ENCODE measurements around the gene SH3D19.

The SH3D19 gene

GRCh38 chr4:151129796-151130195, 195.6 kb downstream of the SH3D19 start:
- Histone ChIP-seq H3K27me3 (ENCODE audit: insufficient read depth, low read length) (no peaks in the 10 kb centered on the region), H3K4me1 (ENCODE audit: control insufficient read depth, insufficient read depth, low read length, unreplicated experiment) (no peaks in the 10 kb centered on the region), H3K79me2 (ENCODE audit: control insufficient read depth, insufficient read depth, low read length, unreplicated experiment) (no peaks in the 10 kb centered on the region), H3K27ac (ENCODE audit: low read depth, low read length) (no peak overlapping the region), H2AFZ (ENCODE audit: low read length, unreplicated experiment) (no peak overlapping the region), H3K36me3 (ENCODE audit: insufficient read depth, low read length) (peaks cover 31% of the 10 kb centered on the region), H3K4me3 (ENCODE audit: low read depth, low read length) (no peak overlapping the region)

GRCh38 chr4:151117371-151117962, 207.9 kb downstream of the SH3D19 start:
- no peak overlapping the region for H3K4me3 ChIP-seq (ENCODE audit: low read depth, low read length)
- H3K27me3 ChIP-seq (ENCODE audit: insufficient read depth, low read length), result no peaks in the 10 kb centered on the region
- H3K79me2 ChIP-seq (ENCODE audit: control insufficient read depth, insufficient read depth, low read length, unreplicated experiment), result no peaks in the 10 kb centered on the region
- no peak overlapping the region for H2AFZ ChIP-seq (ENCODE audit: low read length, unreplicated experiment)
- peaks cover 12% of the 10 kb centered on the region for H3K4me1 ChIP-seq (ENCODE audit: control insufficient read depth, insufficient read depth, low read length, unreplicated experiment)
- H3K27ac ChIP-seq (ENCODE audit: low read depth, low read length), result peak overlapping the region; percentile 23; the same call in 1 of the 2 replicates
- H3K36me3 ChIP-seq (ENCODE audit: insufficient read depth, low read length), result 0 out of 2 replicates have a peak, but pooled peaks cover 7% of the 10 kb centered on the region

- H3K36me3 ChIP-seq (ENCODE audit: insufficient read depth, low read length), result 0 out of 2 replicates have a peak, but pooled peaks cover 4% of the 10 kb centered on the region
- peaks cover 7% of the 10 kb centered on the region for H3K4me1 ChIP-seq (ENCODE audit: control insufficient read depth, insufficient read depth, low read length, unreplicated experiment)
- no peak overlapping the region for H2AFZ ChIP-seq (ENCODE audit: low read length, unreplicated experiment)
- H3K79me2 ChIP-seq (ENCODE audit: control insufficient read depth, insufficient read depth, low read length, unreplicated experiment), result no peaks in the 10 kb centered on the region
- no peaks in the 10 kb centered on the region for H3K27me3 ChIP-seq (ENCODE audit: insufficient read depth, low read length)
- peak overlapping the region; percentile 5; the same call in 1 of the 2 replicates for H3K27ac ChIP-seq (ENCODE audit: low read depth, low read length)
- H3K4me3 ChIP-seq (ENCODE audit: low read depth, low read length), result no peak overlapping the region
These were observed 210.4 kb downstream of the SH3D19 start for GRCh38 chr4:151114986-151115385.

GRCh38 chr4:151114338-151114737, 211.1 kb downstream of the SH3D19 start:
- Histone ChIP-seq H3K27me3 (ENCODE audit: insufficient read depth, low read length) (no peaks in the 10 kb centered on the region), H3K79me2 (ENCODE audit: control insufficient read depth, insufficient read depth, low read length, unreplicated experiment) (no peaks in the 10 kb centered on the region), H3K27ac (ENCODE audit: low read depth, low read length) (0 out of 2 replicates have a peak overlapping the region, but pooled peaks have one; percentile 5), H3K4me1 (ENCODE audit: control insufficient read depth, insufficient read depth, low read length, unreplicated experiment) (peaks cover 7% of the 10 kb centered on the region), H2AFZ (ENCODE audit: low read length, unreplicated experiment) (no peak overlapping the region), H3K36me3 (ENCODE audit: insufficient read depth, low read length) (0 out of 2 replicates have a peak, but pooled peaks cover 4% of the 10 kb centered on the region), H3K4me3 (ENCODE audit: low read depth, low read length) (no peak overlapping the region)

GRCh38 chr4:151110236-151110635, 215.2 kb downstream of the SH3D19 start:
- Histone ChIP-seq H3K27ac (ENCODE audit: low read depth, low read length) (no peak overlapping the region), H3K4me3 (ENCODE audit: low read depth, low read length) (no peak overlapping the region), H2AFZ (ENCODE audit: low read length, unreplicated experiment) (no peak overlapping the region), H3K27me3 (ENCODE audit: insufficient read depth, low read length) (no peaks in the 10 kb centered on the region), H3K4me1 (ENCODE audit: control insufficient read depth, insufficient read depth, low read length, unreplicated experiment) (peaks cover 7% of the 10 kb centered on the region), H3K36me3 (ENCODE audit: insufficient read depth, low read length) (peaks cover 21% of the 10 kb centered on the region; the same call in 1 of the 2 replicates), H3K79me2 (ENCODE audit: control insufficient read depth, insufficient read depth, low read length, unreplicated experiment) (no peaks in the 10 kb centered on the region)

GRCh38 chr4:151107063-151107462, 218.3 kb downstream of the SH3D19 start:
- Histone ChIP-seq H3K27ac (ENCODE audit: low read depth, low read length) (no peak overlapping the region), H3K36me3 (ENCODE audit: insufficient read depth, low read length) (peaks cover 43% of the 10 kb centered on the region), H3K27me3 (ENCODE audit: insufficient read depth, low read length) (no peaks in the 10 kb centered on the region), H2AFZ (ENCODE audit: low read length, unreplicated experiment) (no peak overlapping the region), H3K4me1 (ENCODE audit: control insufficient read depth, insufficient read depth, low read length, unreplicated experiment) (peaks cover 4% of the 10 kb centered on the region), H3K79me2 (ENCODE audit: control insufficient read depth, insufficient read depth, low read length, unreplicated experiment) (peaks cover 9% of the 10 kb centered on the region), H3K4me3 (ENCODE audit: low read depth, low read length) (no peak overlapping the region)

GRCh38 chr4:151105454-151106032, 219.9 kb downstream of the SH3D19 start:
- H3K27me3 ChIP-seq (ENCODE audit: insufficient read depth, low read length), result no peaks in the 10 kb centered on the region
- no peak overlapping the region for H3K27ac ChIP-seq (ENCODE audit: low read depth, low read length)
- no peak overlapping the region for H3K4me3 ChIP-seq (ENCODE audit: low read depth, low read length)
- no peak overlapping the region for H2AFZ ChIP-seq (ENCODE audit: low read length, unreplicated experiment)
- H3K4me1 ChIP-seq (ENCODE audit: control insufficient read depth, insufficient read depth, low read length, unreplicated experiment), result peaks cover 15% of the 10 kb centered on the region
- H3K36me3 ChIP-seq (ENCODE audit: insufficient read depth, low read length), result peaks cover 57% of the 10 kb centered on the region
- peaks cover 25% of the 10 kb centered on the region for H3K79me2 ChIP-seq (ENCODE audit: control insufficient read depth, insufficient read depth, low read length, unreplicated experiment)

GRCh38 chr4:151104621-151105020, 220.8 kb downstream of the SH3D19 start:
- peaks cover 15% of the 10 kb centered on the region for H3K4me1 ChIP-seq (ENCODE audit: control insufficient read depth, insufficient read depth, low read length, unreplicated experiment)
- H3K36me3 ChIP-seq (ENCODE audit: insufficient read depth, low read length), result peaks cover 61% of the 10 kb centered on the region
- H3K4me3 ChIP-seq (ENCODE audit: low read depth, low read length), result no peak overlapping the region
- peaks cover 34% of the 10 kb centered on the region for H3K79me2 ChIP-seq (ENCODE audit: control insufficient read depth, insufficient read depth, low read length, unreplicated experiment)
- no peak overlapping the region for H2AFZ ChIP-seq (ENCODE audit: low read length, unreplicated experiment)
- no peaks in the 10 kb centered on the region for H3K27me3 ChIP-seq (ENCODE audit: insufficient read depth, low read length)
- no peak overlapping the region for H3K27ac ChIP-seq (ENCODE audit: low read depth, low read length)

GRCh38 chr4:151103758-151104157, 221.6 kb downstream of the SH3D19 start:
- Histone ChIP-seq H3K79me2 (ENCODE audit: control insufficient read depth, insufficient read depth, low read length, unreplicated experiment) (peaks cover 36% of the 10 kb centered on the region), H2AFZ (ENCODE audit: low read length, unreplicated experiment) (no peak overlapping the region), H3K27ac (ENCODE audit: low read depth, low read length) (no peak overlapping the region), H3K4me3 (ENCODE audit: low read depth, low read length) (no peak overlapping the region), H3K36me3 (ENCODE audit: insufficient read depth, low read length) (peaks cover 61% of the 10 kb centered on the region), H3K27me3 (ENCODE audit: insufficient read depth, low read length) (no peaks in the 10 kb centered on the region), H3K4me1 (ENCODE audit: control insufficient read depth, insufficient read depth, low read length, unreplicated experiment) (peaks cover 15% of the 10 kb centered on the region)

- H3K27ac ChIP-seq (ENCODE audit: low read depth, low read length), result peak overlapping the region; percentile 75; the same call in 1 of the 2 replicates
- H3K79me2 ChIP-seq (ENCODE audit: control insufficient read depth, insufficient read depth, low read length, unreplicated experiment), result peaks cover 36% of the 10 kb centered on the region
These were observed 224.9 kb downstream of the SH3D19 start for GRCh38 chr4:151100531-151100930.

GRCh38 chr4:151099976-151100417, 225.4 kb downstream of the SH3D19 start:
- peak overlapping the region; percentile 44 for H2AFZ ChIP-seq (ENCODE audit: low read length, unreplicated experiment)
- H3K36me3 ChIP-seq (ENCODE audit: insufficient read depth, low read length), result peaks cover 43% of the 10 kb centered on the region
- H3K4me3 ChIP-seq (ENCODE audit: low read depth, low read length), result peak overlapping the region; percentile 98
- no peaks in the 10 kb centered on the region for H3K27me3 ChIP-seq (ENCODE audit: insufficient read depth, low read length)
- H3K27ac ChIP-seq (ENCODE audit: low read depth, low read length), result peak overlapping the region; percentile 75
- H3K4me1 ChIP-seq (ENCODE audit: control insufficient read depth, insufficient read depth, low read length, unreplicated experiment), result peaks cover 15% of the 10 kb centered on the region
- H3K79me2 ChIP-seq (ENCODE audit: control insufficient read depth, insufficient read depth, low read length, unreplicated experiment), result peaks cover 36% of the 10 kb centered on the region

More at GRCh38 chr4:151100531-151100930, 224.9 kb downstream of the SH3D19 start:
- no peaks in the 10 kb centered on the region for H3K27me3 ChIP-seq (ENCODE audit: insufficient read depth, low read length)
- H2AFZ ChIP-seq (ENCODE audit: low read length, unreplicated experiment), result no peak overlapping the region
- peaks cover 47% of the 10 kb centered on the region for H3K36me3 ChIP-seq (ENCODE audit: insufficient read depth, low read length)
- H3K4me3 ChIP-seq (ENCODE audit: low read depth, low read length), result peak overlapping the region; percentile 98
- H3K4me1 ChIP-seq (ENCODE audit: control insufficient read depth, insufficient read depth, low read length, unreplicated experiment), result peaks cover 15% of the 10 kb centered on the region
